Measurements from ENCODE around the gene CEP112. TPM values are rescaled to one million over a fixed set of nuclear protein-coding genes. Genes with fewer than 3 reads are reported as not detected.

Gene CEP112
- total and polyA plus RNA-seq, 4 donors = 1.1 to 4.9 (median 1.4) TPM

DNA sequence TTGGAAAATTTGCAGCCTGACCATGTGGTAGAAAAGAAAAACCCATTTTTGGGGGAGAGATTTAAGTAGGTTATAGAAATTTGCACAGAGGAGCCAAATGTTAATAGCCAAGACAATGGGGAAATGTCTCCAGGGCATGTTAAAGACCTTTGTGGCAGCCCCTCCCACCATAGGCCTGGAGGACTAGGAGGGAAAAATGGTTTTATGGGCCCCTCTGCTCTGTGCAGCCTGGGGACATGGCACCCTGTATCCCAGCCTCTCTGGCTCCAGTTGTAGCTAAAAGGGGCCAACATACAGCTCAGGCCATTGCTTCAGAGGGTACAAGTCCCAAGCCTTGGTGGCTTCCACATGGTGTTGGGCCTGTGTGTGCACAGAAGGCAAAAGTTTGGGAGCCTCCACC lies 384.6 kb downstream of the CEP112 start:
- Histone ChIP-seq H3K9me3 (ENCODE audit: control insufficient read depth in 4 of 4, low read length in 3 of 4) (peaks cover 0 to 12% (median 4%) of the 10 kb centered on the region in 4 donors), H3K27ac (ENCODE audit: low read depth in 1 of 2, low read length in 2 of 2) (no peak overlapping the region), H3K9ac (ENCODE audit: low read depth in 1 of 2, low read length in 2 of 2) (no peak overlapping the region), H3K4me3 (ENCODE audit: low read depth in 1 of 3, low read length in 3 of 3) (no peak overlapping the region), H3K4me1 (ENCODE audit: control insufficient read depth in 4 of 4, insufficient read depth in 4 of 4, low read length in 3 of 4) (no peaks in the 10 kb centered on the region), H3K27me3 (ENCODE audit: control insufficient read depth in 4 of 4, insufficient read depth in 4 of 4, low read length in 3 of 4) (no peaks in the 10 kb centered on the region), H3K36me3 (ENCODE audit: control insufficient read depth in 4 of 4, insufficient read depth in 3 of 4, low read depth in 1 of 4, low read length in 3 of 4) (no peaks in the 10 kb centered on the region)
- TF ChIP-seq, protein P1, sequence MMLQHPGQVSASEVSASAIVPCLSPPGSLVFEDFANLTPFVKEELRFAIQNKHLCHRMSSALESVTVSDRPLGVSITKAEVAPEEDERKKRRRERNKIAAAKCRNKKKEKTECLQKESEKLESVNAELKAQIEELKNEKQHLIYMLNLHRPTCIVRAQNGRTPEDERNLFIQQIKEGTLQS (IDR thresholded peaks at IDR 0.05) = no peak
- TF ChIP-seq TAF1 (conservative IDR thresholded peaks at IDR 0.05) (no peak), NR2F2 (IDR thresholded peaks at IDR 0.05) (no peak), YY1 (IDR thresholded peaks at IDR 0.05) (no peak), RXRA (IDR thresholded peaks at IDR 0.05) (no peak), FOXA1 (IDR thresholded peaks at IDR 0.05) (no peak), JUND (IDR thresholded peaks at IDR 0.05) (no peak), RAD21 (IDR thresholded peaks at IDR 0.05) (no peak), HNF4A (conservative IDR thresholded peaks at IDR 0.05) (no peak), SP1 (IDR thresholded peaks at IDR 0.05) (no peak), GABPA (IDR thresholded peaks at IDR 0.05 in 1 of 2, conservative IDR thresholded peaks at IDR 0.05 in 1 of 2) (no peak), EGR1 (IDR thresholded peaks at IDR 0.05; ENCODE audit: low read depth in 2 of 2) (no peak)
- TF ChIP-seq, protein P2, sequence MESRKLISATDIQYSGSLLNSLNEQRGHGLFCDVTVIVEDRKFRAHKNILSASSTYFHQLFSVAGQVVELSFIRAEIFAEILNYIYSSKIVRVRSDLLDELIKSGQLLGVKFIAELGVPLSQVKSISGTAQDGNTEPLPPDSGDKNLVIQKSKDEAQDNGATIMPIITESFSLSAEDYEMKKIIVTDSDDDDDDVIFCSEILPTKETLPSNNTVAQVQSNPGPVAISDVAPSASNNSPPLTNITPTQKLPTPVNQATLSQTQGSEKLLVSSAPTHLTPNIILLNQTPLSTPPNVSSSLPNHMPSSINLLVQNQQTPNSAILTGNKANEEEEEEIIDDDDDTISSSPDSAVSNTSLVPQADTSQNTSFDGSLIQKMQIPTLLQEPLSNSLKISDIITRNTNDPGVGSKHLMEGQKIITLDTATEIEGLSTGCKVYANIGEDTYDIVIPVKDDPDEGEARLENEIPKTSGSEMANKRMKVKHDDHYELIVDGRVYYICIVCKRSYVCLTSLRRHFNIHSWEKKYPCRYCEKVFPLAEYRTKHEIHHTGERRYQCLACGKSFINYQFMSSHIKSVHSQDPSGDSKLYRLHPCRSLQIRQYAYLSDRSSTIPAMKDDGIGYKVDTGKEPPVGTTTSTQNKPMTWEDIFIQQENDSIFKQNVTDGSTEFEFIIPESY (IDR thresholded peaks at IDR 0.05) = no peak
- TF ChIP-seq, protein P3, sequence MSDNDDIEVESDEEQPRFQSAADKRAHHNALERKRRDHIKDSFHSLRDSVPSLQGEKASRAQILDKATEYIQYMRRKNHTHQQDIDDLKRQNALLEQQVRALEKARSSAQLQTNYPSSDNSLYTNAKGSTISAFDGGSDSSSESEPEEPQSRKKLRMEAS (IDR thresholded peaks at IDR 0.05) = no peak
- TF ChIP-seq, protein P4, sequence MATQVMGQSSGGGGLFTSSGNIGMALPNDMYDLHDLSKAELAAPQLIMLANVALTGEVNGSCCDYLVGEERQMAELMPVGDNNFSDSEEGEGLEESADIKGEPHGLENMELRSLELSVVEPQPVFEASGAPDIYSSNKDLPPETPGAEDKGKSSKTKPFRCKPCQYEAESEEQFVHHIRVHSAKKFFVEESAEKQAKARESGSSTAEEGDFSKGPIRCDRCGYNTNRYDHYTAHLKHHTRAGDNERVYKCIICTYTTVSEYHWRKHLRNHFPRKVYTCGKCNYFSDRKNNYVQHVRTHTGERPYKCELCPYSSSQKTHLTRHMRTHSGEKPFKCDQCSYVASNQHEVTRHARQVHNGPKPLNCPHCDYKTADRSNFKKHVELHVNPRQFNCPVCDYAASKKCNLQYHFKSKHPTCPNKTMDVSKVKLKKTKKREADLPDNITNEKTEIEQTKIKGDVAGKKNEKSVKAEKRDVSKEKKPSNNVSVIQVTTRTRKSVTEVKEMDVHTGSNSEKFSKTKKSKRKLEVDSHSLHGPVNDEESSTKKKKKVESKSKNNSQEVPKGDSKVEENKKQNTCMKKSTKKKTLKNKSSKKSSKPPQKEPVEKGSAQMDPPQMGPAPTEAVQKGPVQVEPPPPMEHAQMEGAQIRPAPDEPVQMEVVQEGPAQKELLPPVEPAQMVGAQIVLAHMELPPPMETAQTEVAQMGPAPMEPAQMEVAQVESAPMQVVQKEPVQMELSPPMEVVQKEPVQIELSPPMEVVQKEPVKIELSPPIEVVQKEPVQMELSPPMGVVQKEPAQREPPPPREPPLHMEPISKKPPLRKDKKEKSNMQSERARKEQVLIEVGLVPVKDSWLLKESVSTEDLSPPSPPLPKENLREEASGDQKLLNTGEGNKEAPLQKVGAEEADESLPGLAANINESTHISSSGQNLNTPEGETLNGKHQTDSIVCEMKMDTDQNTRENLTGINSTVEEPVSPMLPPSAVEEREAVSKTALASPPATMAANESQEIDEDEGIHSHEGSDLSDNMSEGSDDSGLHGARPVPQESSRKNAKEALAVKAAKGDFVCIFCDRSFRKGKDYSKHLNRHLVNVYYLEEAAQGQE (IDR thresholded peaks at IDR 0.05) = no peak
- DNase-seq (ENCODE audit: low spot score) = no peak

DNA sequence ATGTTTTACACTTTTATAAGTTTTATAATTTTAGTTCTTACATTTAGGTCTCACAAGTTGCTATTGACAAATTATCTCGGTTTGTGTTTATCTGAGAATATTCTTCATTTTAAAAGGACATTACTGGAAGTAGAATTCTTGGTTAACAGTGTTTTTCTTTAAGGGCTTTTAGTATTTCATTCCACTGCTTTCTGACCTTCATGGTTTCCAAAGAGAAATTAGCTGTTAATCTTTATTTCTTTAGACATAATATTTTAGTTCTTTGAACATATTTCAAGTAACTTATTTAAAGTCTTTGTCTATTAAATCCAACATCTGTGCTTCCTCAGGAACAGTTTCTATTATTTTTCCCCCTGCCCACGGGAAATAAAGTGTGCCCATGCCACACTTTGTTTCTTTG lies 390.4 kb downstream of the CEP112 start:
- WGBS = 92% methylated on average over 2 of the region's 2 CpGs
- TF ChIP-seq, protein P3 (IDR thresholded peaks at IDR 0.05) = no peak
- TF ChIP-seq, protein P2 (IDR thresholded peaks at IDR 0.05) = no peak
- TF ChIP-seq, protein P1 (IDR thresholded peaks at IDR 0.05) = no peak
- TF ChIP-seq RAD21 (IDR thresholded peaks at IDR 0.05) (no peak), FOXA1 (IDR thresholded peaks at IDR 0.05) (no peak), NR2F2 (IDR thresholded peaks at IDR 0.05) (no peak), FOXA2 (IDR thresholded peaks at IDR 0.05) (no peak), GABPA (IDR thresholded peaks at IDR 0.05 in 1 of 2, conservative IDR thresholded peaks at IDR 0.05 in 1 of 2) (no peak), YY1 (IDR thresholded peaks at IDR 0.05) (no peak)
- no peak for DNase-seq (ENCODE audit: low spot score)

More for the DNA sequence above, 390.4 kb downstream of the CEP112 start:
- no peaks in the 10 kb centered on the region for H3K4me1 ChIP-seq (ENCODE audit: control insufficient read depth in 4 of 4, insufficient read depth in 4 of 4, low read length in 3 of 4)
- no peak overlapping the region for H3K27ac ChIP-seq (ENCODE audit: low read depth in 1 of 2, low read length in 2 of 2)
- H3K4me3 ChIP-seq (ENCODE audit: low read depth in 1 of 3, low read length in 3 of 3) = no peak overlapping the region
- no peaks in the 10 kb centered on the region for H3K36me3 ChIP-seq (ENCODE audit: control insufficient read depth in 4 of 4, insufficient read depth in 3 of 4, low read depth in 1 of 4, low read length in 3 of 4)
- H3K9ac ChIP-seq (ENCODE audit: low read depth in 1 of 2, low read length in 2 of 2) = no peak overlapping the region
- H3K27me3 ChIP-seq (ENCODE audit: control insufficient read depth in 4 of 4, insufficient read depth in 4 of 4, low read length in 3 of 4) = no peaks in the 10 kb centered on the region
- peaks cover 0 to 3% (median 2%) of the 10 kb centered on the region in 4 donors for H3K9me3 ChIP-seq (ENCODE audit: control insufficient read depth in 4 of 4, low read length in 3 of 4)

All from liver (tissue), 9 donors.